Stimulated activated CD4-positive, alpha-beta T cell treated with anti-CD3 and anti-CD28 coated beads, Interleukin-2, amount 100 ng/mL, for 24 hours (primary cell): ENCODE data around the gene GDPD5.

Experiments
- DNase-seq, 2 donors: peaks; one replicate each; pipeline ENCODE4 v3.0.0-alpha.2; 2020

Gene GDPD5

DNA sequence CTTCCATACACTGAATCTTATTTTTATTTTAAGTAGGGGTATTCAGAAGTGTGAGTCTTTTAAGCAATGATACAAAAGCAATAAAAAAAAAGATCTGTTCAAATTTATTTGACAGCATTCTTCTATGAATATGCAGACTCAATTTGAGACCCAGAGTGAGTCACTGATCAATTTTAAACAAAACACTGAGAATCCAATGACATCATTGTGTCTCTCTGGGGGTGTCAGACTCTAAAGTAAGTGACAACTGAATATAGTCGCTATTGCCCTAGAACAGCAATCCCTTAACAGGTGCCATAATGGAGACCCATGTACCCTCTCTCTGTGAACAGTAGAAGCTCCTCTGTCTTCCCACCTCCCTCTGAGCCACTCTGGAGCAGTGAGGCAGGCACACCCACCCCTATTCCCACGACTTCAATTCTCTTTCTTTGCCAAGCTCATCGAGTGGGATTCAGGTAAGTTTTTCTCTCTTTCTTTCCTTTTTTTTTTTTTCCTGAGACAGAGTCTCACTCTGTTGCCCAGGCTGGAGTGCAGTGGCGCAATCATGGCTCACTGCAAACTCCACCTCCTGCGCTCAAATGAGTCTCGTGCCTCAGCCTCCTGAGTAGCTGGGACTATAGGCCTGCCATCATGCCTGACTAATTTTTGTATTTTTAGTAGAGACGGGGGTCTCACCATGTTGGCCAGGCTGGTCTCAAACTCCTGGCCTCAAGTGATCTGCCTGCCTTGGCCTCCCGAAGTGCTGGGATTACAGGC is 131.5 kb downstream of the GDPD5 start:
- no peak for DNase-seq

DNA sequence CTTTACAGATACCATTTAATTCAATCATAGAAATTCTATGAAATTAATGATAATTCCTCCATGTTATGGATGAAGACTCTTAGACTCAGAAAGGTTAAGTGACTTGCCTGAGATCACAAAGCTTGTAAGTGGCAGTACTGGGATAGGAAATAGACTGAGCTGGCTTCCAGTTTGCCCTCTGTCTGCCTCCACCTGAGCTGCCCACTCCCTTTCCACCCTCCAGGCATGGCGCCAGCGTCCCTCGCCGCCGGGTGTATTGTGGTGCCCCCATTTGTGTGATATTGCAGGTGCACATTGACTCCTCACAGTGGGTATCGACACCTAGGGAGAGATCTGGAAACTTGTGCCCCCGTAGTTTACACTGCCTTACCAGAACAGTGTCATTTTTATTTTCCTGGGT is 135.8 kb downstream of the GDPD5 start:
- no peak for DNase-seq

DNA sequence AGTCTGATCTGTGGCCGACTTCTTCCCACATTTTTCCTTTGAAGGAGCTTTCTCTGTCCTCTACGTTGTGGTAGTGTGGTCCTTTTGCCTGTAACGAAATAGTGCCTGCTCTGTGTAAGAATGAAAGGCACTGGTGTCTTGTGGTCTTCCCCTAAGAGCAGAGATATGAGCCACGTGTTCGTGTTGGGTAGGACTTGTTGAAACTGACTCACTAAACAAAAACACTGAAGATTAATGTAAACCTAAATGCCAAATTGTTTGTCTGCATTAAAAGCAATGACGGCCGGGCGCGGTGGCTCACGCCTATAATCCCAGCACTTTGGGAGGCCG is 136.5 kb downstream of the GDPD5 start:
- no peak for DNase-seq

DNA sequence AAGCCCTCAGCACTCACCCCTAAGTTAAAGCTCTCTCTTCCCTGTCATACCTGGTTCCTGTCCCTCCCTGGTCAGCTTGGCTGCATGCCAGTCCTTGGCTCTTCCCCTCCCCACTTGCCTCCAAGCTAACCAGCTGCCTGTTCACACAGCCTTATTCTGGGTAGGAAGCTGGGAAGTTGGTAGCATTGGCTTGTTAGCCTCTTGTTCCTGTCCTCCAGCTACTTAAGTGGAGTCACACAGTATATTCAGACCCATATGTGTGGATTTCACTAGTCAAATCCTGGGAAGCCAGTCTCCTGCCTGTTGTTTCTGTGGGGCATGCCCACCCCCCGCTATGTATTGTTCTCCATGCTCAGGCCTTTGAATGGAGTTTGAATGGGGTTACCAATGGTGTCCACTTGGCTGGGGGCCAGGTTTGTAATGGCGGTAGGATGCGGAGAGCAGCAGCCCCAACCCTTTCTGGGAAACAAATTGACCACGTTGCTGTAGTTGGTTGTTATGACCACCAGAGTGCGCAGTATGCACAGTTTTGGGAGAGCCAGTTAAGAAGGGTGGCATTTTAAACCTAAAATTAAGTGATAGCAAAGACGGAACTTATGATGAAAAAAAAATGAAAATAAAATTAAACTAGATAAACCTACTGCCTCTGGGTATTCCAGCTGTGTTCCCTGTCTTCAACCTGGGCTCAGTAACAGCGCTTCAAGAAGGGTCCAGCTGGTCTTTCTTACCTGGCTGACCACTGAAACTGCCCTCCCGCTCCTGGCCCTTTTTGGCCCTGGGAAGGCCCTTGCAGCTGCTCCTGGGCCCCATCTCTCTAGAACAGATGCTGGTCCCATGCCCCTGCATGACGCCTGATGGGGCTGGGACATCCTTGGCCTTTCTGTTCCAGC is 137.1 kb downstream of the GDPD5 start:
- DNase-seq: peak; percentile 72

DNA sequence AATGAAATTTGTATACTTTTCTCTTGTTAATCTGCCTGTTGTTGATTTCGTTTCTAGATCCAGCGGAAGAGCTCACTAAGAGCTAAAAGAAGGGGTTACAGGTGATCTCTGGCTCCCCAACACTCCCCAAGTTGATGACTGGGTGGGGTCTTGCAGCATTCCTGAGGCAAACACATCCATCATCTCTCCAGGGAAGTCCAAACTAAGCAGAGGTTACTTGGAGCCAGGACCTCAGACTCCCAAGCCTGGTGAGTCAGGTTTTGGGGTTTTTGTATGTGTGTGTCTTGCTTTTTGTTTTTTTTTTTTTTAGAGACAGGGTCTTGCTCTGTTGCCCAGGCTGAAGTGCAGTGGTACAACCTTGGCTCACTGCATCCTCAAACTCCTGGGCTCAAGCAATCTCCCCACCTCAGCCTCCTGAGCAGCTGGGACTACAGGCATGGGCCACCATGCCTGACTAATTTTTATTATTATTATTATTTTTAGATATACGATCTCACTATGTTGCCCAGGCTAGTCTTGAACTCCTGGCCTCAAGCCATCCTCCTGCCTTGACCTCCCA is 137.9 kb downstream of the GDPD5 start:
- DNase-seq: no peak

DNA sequence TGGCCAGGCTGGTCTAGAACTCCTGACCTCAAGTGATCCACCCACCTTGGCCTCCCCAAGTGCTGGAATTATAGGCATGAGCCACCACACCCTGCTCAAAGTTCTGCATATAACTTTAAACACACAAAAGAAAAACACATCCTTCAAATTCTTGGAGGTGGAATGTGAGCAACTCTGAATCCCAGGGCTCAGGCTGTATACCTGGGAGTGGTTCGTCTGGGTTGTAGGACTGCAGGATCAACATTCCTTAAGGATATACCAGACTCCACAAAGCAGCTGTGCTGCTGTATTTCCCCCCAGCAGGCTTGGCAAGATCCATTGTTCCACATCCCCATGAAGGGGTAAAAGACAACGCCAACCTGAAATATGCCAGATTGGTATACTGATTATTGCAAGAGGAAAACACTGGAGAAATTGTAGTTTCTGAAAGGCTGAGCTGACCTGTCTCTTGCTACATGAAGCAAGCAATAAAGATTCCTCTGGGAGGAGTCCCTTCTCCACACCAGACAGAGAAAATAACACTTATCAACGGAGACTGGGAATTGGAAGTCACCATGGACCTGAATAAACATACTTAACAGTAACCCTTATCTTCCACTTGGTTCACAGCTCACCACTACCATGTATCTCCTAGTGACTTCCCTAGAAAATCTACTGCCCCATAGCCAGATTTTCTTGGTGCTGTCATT is 138.7 kb downstream of the GDPD5 start:
- no peak for DNase-seq
